Naive thymus-derived CD8-positive, alpha-beta T cell (primary cell): ENCODE data around the gene OR2F2. TPM values are rescaled to one million over a fixed set of nuclear protein-coding genes. Genes with fewer than 3 reads are reported as not detected.

Experiments
- polyA plus RNA-seq, 3 donors: library from polyadenylated mRNA; unstranded; fragments of 300-500 nt; fragmentation: Illumina TruSeq; gene quantifications; one replicate each; pipeline ENCODE4 v1.2.3, GENCODE V29; 2021
- total RNA-seq, 8 experiments: library from RNA in 2 of 8; stranded (reverse) in 2 of 8; gene quantifications; one replicate each; pipeline ENCODE4 v1.2.3 and lab custom pipeline; 2021 to 2026

Gene OR2F2
- total and polyA plus RNA-seq, 5 experiments from 2014 or later = not detected

Other genes with a start within 250 kb of the OR2F2 start
- 1 to 10 TPM in 1 of 2 experiments, under 1 TPM in 1; 0.96 to 1.2 TPM for gene CTAGE6, start 177.5 kb upstream of the OR2F2 start, total RNA-seq
- under 1 TPM in 1 of 3 donors, not detected in 2; 0.08 TPM for gene CTAGE6, start 177.5 kb upstream of the OR2F2 start, polyA plus RNA-seq
- 10 to 100 TPM; 16.9 to 19.2 TPM for gene TCAF1, start 33.1 kb upstream of the OR2F2 start, total RNA-seq
- 10 to 100 TPM in 2 of 3 donors, 1 to 10 TPM in 1; 8.9 to 15.2 (median 12.8) TPM for gene TCAF1, start 33.1 kb upstream of the OR2F2 start, polyA plus RNA-seq
- gene OR2F1, start 19.6 kb downstream of the OR2F2 start, total RNA-seq = not detected
- gene OR2F1, start 19.6 kb downstream of the OR2F2 start, polyA plus RNA-seq = not detected
- not detected for gene OR6B1, start 65.1 kb downstream of the OR2F2 start, total RNA-seq
- not detected for gene OR6B1, start 65.1 kb downstream of the OR2F2 start, polyA plus RNA-seq
- gene OR2A5, start 113.7 kb downstream of the OR2F2 start, total RNA-seq = not detected
- gene OR2A5, start 113.7 kb downstream of the OR2F2 start, polyA plus RNA-seq = under 1 TPM in 1 of 3 donors, not detected in 2; 0.05 TPM
- gene OR2A25, start 134.6 kb downstream of the OR2F2 start, total RNA-seq = not detected
- not detected for gene OR2A25, start 134.6 kb downstream of the OR2F2 start, polyA plus RNA-seq
- gene OR2A12, start 151.0 kb downstream of the OR2F2 start, total RNA-seq = not detected
- gene OR2A12, start 151.0 kb downstream of the OR2F2 start, polyA plus RNA-seq = not detected
- not detected for gene OR2A2, start 174.3 kb downstream of the OR2F2 start, total RNA-seq
- gene OR2A2, start 174.3 kb downstream of the OR2F2 start, polyA plus RNA-seq = not detected
- not detected for gene OR2A14, start 187.9 kb downstream of the OR2F2 start, total RNA-seq
- gene OR2A14, start 187.9 kb downstream of the OR2F2 start, polyA plus RNA-seq = not detected
- 1 to 10 TPM; 1.8 to 1.9 TPM for gene CTAGE4, start 248.2 kb downstream of the OR2F2 start, total RNA-seq
- under 1 TPM in 1 of 3 donors, not detected in 2; 0.44 TPM for gene CTAGE4, start 248.2 kb downstream of the OR2F2 start, polyA plus RNA-seq